NCI-H69 (cell line): Measurements from ENCODE around the gene NDUFS8.

Source experiments
- DNase-seq: peaks from one replicate; lab custom pipeline; 2025; lab: John Stamatoyannopoulos, UW

The NDUFS8 gene

DNA sequence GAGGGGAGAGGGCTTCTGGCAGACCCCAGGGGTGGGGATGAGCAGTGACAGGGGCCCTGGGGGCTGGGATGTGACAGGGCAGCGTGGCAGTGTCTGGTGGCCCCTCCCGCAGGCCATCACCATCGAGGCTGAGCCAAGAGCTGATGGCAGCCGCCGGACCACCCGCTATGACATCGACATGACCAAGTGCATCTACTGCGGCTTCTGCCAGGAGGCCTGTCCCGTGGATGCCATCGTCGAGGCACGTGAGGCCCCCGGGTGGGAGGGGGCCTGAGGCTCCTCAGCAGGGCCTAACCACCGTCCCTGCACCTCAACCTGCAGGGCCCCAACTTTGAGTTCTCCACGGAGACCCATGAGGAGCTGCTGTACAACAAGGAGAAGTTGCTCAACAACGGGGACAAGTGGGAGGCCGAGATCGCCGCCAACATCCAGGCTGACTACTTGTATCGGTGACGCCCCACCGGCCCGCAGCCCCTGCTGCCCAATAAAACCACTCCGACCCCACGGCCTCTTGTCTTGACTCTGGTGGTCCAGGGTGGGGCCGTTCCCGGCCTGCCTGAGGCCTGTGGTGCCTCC lies 5.7 kb downstream of the NDUFS8 start:
- DNase-seq: no peak

DNA sequence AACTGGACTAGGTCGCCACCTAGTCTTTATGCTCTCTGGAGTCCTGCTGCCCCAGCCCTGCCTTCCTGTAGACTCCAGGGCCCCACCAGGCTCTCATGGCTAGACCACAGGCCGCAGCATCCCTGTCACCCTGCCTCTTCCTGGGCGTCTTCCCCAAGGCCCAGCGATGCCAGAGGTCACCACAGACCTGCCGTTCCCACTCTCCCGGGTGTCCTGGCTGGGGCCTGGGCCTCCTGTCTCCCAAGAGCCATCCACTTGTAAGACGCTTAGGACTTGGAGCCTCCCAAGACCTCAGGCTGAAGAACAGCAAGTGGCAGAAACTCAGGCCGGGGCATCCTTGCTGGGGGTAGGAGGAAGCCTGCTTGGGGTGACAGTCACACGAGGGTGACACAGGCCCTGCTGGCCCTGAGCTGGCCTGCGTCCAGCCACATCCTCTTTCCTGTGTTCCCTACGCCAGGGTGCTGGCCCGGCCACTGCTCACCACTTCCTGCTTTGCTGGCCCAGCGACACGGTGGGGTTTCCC lies 6.3 kb downstream of the NDUFS8 start:
- no peak for DNase-seq

DNA sequence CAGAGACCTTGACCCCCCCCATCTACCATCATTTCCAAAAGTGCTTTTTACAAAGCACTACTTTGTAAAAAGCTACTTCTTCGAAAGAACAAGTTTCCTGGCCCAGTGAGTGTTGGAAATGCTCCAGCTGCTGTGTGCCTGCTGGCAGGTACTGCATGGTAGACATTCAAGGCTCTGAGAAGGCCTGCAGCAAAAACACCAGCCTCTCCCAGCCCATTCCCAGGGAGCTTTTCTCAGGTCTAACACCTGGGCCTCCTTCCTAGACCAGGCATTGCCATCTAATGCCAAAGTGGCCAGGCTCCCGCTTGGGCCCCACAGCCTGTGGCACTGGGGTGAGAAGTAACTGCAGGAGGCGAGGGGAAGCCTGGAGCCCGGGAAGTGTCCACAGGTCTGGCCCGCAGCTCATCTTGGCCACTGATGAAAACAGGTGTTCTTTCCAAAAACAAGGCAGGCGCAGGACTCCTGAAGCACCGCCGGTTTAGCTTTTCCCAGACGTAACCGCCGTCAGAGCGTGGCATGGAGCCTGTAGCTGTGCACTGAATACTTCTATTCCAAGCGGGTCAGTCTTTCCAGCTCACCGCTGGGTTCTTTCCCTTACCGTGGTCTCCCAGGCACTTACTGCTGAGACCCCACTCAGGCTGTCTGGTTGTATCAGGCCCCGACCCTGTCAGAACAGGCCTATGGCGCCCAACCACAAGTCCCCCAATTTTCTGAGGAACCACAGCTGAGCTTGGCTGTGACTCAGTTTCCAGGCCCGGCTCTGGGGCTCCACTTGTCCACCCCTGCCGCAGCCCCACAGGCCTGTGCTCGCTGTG lies 7.1 kb downstream of the NDUFS8 start:
- peak; percentile 24 for DNase-seq

DNA sequence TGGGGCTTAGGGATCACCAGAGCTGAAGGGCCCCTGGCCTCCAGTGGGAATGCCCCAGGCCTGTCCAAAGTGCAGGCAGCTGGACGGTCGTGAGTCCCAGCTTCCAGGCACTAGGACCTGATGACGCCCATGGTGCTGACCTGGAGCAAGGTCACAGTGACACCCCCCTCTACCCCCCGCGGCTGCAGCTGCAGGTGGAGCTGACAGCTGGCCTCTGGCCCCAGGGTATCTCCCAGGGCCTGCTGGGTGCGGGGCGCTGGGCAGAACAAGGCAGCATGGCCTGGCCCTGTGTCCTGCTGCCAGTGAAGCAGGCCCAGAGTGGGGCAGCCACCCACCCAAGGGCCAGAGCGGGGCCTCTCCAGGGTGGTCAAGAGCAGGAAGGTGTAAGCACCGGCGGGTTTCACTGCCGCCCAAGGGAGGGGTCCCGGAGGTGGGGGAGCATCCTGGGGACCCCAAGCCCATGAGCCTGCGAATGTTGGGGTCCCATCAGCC lies 7.8 kb downstream of the NDUFS8 start:
- peak; percentile 45 for DNase-seq

DNA sequence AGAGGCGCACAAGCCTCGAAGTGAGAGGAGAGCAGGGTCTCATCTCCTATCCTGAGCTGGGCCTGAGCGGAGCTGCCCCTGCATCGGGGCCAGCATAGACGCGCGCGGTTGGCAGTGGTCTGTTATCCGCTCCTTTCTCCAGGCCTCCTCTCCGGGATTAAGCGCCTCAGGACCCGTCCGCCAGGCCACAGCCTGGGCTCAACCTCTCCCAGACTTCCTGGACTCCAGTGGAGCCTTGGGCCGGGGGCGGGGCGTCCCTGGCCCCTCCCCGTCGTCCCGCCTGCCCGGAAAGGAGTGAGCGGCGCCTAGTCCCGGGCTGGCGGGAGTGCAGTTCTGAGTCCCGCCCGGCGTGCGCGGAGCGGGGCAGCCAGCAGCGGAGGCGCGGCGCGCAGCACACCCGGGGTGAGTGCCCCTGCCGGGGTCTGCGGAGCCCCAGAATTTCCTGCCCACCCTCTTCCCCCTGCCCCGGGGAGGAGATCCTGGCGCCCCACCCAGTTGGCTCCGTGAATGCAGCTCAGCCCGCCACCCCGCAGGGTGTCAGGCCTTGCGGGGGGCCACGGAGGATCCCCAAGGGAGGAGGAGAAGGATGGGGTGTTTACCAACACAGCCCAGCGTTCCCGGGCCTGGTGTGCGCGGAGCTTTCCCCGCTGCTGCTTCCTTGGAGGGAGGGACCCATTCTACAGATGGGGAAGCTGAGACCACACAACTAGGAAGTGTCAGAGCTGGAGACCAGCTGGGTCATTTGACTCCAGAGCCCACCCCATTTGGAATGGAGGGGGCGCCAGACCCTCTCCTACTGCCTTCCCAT lies 8.4 kb downstream of the NDUFS8 start, which contains the start of gene TCIRG1:
Gene TCIRG1, plus strand, starts transcription at position 308 of the 808 bp plus-strand sequence. CDS start 2,247 bp downstream, outside the sequence.
- peak; percentile 74 for DNase-seq

- DNase-seq: no peak
These were observed 9.1 kb downstream of the NDUFS8 start for GRCh38 chr11:68039526-68040086.

DNA sequence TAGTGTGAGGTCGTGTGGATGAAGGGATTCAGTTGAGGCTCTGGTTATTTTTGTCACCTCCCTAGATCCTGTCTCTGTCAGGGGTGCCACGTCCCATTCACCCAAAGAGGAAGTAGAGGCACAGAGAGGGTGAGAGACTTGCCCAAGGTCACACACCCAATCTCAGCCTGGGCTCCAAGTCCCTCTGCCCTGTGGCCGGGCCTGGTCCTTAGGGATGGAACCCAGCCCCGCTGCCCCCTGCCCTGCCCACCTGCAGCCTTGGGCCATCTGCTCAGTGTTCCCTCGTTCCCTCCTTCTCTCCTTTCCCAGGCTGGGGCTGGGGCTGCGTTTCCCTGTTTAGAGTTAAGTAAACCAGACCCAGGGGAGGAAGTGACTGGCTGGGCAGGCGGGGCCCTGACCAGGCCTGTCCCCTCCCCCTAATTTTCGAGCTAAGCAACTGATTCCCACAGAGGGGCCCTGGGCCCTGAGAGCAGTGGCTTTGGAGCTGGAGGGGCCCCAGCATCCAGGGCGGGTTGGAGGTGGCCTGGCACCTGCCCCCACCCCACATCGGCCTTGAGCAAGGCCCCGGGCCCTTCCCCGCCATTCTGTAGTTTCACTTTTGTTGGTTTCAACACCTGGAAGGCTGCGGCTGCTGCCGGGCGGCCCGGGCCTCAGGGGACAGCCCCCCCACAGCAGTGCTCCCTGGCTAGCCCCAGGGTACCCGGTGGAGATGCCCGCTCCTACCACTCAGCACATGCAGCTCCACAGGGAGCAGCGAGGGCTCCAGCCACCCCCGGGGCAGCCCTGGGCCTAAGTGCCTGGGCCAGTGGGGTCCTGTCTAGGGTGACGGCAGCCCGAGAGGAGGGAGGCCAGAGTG lies 9.8 kb downstream of the NDUFS8 start:
- peak; percentile 73 for DNase-seq

GRCh38 chr11:68040957-68041591 lies 10.6 kb downstream of the NDUFS8 start:
- no peak for DNase-seq

DNA sequence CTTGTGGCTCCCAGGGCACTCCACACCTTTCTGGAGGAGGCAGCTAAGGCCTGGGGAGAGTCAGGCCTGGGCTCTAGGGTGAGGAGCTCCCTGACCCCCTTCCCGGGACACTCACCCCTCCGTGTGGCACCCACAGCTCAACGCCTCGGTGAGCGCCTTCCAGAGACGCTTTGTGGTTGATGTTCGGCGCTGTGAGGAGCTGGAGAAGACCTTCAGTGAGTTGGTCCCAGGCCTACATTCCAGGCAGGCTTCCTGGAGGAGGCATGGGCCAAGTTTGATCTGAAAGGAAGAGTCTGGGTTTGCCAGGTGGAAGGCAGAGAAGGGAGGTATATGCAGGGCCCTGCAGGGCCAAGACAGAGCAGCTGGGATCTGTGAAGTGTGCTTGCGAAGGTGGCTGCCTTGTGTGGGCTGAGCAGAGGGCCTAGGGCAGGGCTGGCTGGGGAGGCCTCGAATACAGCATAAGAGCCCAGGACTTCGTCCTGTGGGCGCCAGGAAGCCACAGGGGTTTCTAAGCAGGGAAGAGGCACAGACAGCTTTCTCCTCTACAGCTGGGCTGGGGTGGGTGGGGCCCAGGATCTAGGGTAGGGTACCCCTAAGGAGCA lies 11.2 kb downstream of the NDUFS8 start:
- no peak for DNase-seq

- DNase-seq: no peak
These were observed 11.9 kb downstream of the NDUFS8 start for GRCh38 chr11:68042219-68043028.

GRCh38 chr11:68043029-68043348 lies 12.5 kb downstream of the NDUFS8 start:
- DNase-seq: no peak

DNA sequence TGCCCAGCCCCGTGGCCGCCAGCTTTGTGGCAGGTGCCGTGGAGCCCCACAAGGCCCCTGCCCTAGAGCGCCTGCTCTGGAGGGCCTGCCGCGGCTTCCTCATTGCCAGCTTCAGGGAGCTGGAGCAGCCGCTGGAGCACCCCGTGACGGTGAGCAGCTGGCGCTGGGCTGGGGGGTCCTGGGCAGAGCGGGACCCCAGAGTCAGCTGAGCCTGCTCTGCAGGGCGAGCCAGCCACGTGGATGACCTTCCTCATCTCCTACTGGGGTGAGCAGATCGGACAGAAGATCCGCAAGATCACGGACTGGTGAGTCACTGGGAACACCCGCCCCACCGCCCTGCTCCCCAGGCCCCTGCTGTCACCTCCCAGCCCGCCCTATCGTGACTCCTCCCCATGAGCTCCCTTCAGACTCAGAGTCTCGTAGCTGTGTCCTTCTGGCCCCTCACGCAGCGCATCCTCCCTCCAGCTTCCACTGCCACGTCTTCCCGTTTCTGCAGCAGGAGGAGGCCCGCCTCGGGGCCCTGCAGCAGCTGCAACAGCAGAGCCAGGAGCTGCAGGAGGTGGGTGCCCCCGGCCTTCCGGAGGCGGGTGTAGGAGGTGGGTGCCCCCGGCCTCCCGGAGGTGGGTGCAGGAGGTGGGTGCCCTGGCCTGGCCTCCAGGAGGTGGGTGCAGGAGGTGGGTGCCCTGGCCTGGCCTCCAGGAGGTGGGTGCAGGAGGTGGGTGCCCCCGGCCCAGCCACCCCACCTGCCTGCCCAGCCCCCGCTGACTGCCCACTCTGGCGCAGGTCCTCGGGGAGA lies 13.1 kb downstream of the NDUFS8 start:
- DNase-seq: peak; percentile 27

- peak; percentile 41 for DNase-seq
These were observed 13.8 kb downstream of the NDUFS8 start for GRCh38 chr11:68044145-68044813.

DNA sequence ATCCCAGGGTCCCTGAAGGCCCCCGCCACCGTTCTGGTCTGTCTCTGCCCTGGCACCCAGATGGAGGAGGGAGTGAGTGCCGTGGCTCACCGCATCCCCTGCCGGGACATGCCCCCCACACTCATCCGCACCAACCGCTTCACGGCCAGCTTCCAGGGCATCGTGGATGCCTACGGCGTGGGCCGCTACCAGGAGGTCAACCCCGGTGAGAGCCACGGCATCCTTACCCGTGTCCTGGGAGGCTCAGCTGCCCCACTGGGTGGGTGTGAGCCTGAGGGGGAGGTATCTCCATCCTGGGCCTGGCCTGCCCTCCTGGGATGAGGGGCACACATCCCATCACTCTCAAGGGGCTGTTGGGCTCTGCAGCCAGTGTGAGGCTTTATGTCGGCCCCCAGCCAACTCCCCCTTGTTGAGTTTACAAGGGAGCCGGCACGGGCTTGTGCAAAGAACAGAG lies 14.4 kb downstream of the NDUFS8 start:
- DNase-seq: no peak

GRCh38 chr11:68047437-68048290 lies 17.2 kb downstream of the NDUFS8 start:
- no peak for DNase-seq

DNA sequence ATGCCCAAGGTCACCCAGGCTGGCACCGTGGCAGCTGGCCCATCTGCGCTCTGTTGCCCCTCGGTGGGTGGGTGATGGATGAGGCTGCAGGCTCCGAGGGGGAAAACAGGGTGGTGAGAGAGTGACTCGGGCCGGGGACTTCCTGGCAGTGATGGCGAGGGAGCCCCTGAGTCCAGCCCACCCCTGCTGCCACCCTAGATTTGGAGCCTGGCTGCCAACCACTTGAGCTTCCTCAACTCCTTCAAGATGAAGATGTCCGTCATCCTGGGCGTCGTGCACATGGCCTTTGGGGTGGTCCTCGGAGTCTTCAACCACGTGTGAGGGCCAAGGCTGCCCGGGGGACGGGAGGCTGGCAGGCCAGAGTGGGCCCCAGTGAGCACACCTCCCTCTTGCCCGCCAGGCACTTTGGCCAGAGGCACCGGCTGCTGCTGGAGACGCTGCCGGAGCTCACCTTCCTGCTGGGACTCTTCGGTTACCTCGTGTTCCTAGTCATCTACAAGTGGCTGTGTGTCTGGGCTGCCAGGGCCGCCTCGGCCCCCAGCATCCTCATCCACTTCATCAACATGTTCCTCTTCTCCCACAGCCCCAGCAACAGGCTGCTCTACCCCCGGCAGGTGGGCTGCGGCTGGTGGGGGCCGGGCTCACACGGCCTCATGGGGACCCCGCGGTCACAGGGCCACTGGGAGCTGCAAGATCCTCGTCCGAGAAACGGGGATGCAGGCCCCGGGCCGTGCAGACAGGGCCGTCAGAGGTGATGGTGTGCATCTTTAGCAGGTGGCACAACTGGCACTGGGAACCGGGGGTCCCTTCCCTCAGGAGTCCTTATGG lies 18.4 kb downstream of the NDUFS8 start:
- DNase-seq: no peak
